NCI-H460 (cell line): Measurements from ENCODE around the gene DYTN. TPM values are rescaled to one million over a fixed set of nuclear protein-coding genes. Genes with fewer than 3 reads are reported as not detected.
A peak's percentile ranks its signal among the peaks of the same experiment; 100 is the strongest.
"Not testable (repeated sequence)": the region's sequence is repeated elsewhere in the genome, so short reads cannot be mapped to it uniquely, and the experiment has no call there.

Experiments used
- DNase-seq: peaks from one replicate; pipeline ENCODE4 v3.0.0-alpha.2; 2016; ENCODE audit warnings: low read depth; ENCODE audit errors: extremely low read depth
- polyA plus RNA-seq: library from polyadenylated mRNA; depleted of rRNA; stranded (reverse); fragments of >200 nt; gene quantifications from 2 replicates; pipeline ENCODE4 v1.2.3, GENCODE V29; 2014; cell fraction: nucleus; rRNA removed
- total RNA-seq: library from RNA; depleted of rRNA; stranded (reverse); fragments of >200 nt; shearing (Covaris generic); gene quantifications from 2 replicates; pipeline ENCODE4 v1.2.3, GENCODE V29; 2014; rRNA removed

Gene DYTN, protein sequence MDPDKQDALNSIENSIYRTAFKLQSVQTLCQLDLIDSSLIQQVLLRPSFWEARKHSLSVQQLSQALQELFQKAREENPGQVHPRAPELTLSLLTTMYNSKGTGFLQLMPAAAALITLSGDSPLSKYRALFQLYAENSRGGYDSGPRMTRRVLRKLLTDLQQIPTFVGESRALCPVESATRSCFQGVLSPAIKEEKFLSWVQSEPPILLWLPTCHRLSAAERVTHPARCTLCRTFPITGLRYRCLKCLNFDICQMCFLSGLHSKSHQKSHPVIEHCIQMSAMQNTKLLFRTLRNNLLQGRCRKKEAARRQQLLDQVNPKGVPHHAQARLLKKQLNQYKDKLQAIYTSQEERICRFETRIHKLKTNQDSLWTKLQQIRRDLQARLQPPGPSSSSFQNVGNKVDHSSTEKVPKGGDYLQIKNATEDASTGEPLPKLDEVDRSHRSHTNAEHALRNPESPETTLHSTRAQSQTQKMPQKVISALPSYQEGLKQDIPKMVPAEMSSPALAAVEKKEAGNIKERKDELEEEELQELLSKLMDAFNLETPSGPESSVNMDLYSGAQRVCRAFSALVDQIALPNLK
- total RNA-seq = not detected in 2 replicates
- not detected in 2 replicates for polyA plus RNA-seq

DNA sequence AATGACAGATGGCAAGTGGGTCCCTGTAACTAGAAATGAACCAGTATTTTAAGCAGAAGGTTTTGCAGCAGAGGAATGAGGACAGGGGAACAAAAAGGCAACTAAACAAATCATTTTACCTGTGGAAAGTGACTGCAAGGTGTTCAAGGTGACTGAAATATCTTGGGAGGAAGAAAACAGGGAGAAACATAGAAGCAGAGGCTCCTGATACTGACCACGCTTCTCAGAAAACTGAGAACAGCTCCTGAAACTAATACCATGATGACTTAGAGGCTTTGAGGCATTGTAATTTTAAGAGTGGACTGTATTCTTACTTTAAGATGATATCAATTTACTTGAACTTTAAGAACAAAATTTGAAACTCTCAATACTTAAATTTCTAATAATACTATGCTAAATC lies at the start of gene DYTN:
TSS of gene DYTN (minus strand) at position 101 of the 400 bp plus-strand sequence. CDS start 117 bp downstream, outside the sequence.
- DNase-seq = no peak

DNA sequence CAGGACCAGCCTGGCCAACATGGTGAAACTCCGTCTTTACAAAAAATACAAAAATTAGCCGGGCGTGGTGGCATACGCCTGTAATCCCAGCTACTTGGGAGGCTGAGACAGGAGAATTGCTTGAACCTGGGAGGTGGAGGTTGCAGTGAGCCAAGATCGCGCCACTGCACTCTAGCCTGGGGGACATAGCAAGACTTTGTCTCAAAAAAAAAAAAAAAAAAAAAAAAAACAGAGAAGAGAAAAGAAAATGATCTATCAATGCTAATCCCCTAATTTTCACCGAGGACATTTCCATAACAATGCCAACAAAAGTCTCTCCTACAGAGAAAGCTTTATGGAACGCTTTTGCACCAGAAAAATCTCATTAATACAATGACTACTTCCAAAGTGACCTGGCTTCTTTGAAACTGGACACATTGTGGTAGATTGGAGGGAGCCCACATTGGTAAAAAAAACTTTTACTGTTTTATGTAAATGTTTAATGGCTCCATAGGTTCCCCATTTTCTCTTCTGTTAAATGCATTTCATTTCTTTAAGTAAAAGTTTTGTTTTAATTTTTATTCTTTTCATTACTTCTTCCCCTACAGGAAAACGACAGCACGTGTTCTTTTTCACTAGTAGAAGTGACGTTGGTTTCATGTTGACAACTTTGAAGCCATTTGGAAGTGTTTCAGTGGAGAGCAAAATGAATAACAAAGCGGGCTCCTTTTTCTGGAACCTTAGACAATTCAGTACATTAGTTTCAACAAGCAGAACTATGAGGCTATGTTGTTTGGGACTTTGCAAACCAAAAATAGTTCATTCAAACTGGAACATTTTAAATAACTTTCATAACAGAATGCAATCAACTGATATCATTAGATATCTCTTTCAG lies 48.1 kb upstream of the DYTN start:
- DNase-seq = no peak

DNA sequence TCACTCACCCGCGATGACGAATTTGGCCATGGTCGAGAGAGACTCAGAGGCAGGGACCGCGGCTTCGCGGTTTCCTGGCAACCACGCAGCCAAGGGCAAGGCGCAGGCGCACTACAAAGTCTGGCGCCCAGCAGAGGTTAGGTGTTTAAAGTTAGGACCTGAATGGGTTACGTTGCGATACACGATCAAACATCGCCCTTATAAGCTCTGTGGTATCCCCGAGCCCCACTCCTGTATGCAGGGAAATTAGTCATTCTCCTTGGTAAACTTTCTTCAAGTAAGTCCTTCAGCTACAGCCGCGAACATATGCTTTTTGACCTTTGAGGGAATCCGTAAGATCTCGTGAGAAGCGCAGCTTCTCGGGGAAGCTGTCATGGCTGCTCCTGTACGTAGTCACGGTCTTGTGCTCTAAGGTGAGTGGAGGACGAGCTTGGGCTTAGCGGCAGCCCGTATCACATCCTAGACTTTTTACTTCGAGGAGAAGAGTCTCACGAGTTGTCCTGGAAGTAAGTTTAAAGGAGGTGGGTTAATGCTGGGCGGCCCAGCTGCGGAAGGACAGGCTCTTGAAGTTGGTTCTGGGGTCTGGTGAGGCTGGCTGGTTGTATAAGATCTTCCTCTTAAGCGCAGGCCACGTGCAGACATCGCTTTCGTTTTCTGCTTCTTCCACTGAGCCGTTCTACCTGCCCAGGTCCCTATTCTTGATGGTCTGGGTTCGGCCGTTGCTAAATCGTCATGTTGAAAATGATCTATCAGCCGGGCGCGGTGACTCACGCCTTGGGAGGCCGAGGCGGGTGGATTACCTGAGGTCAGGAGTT lies 47.3 kb upstream of the DYTN start, which contains the start of the genes FASTKD2 and MDH1B:
TSS of gene FASTKD2 (plus strand) at position 365 of the 815 bp plus-strand sequence. CDS start 1,088 bp downstream, outside the sequence.
TSS of gene MDH1B (minus strand) at position 87 of the 815 bp plus-strand sequence. CDS start at position 30, 57 bp downstream.
- peak; percentile 90 for DNase-seq

DNA sequence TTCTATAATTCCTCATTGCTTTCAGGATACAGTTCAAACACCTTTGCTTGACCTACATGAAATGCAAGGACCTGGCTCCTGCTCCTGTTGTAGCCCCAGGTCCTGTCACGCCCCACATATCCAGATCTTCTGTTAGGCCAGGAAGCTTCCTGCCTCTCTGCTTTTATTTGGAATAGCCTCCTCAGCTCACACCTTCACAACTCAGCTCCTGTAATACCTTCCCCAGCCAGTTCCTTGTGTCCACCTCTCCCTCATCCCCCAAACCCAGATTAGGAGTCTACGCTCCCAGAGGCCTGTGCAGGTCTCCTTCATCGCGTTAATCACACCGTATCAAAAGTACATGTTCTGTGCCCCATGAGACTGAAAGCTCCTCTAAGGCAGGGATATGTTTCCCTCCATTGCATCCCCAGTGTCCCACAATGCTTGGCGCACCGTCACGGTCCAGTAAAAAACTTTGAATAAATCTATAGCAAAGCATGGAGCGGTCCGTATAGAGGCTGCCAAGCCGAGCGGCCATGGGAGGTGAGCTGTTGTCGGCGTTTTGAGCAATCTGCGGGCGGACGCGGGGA lies 46.6 kb upstream of the DYTN start:
- no peak for DNase-seq

DNA sequence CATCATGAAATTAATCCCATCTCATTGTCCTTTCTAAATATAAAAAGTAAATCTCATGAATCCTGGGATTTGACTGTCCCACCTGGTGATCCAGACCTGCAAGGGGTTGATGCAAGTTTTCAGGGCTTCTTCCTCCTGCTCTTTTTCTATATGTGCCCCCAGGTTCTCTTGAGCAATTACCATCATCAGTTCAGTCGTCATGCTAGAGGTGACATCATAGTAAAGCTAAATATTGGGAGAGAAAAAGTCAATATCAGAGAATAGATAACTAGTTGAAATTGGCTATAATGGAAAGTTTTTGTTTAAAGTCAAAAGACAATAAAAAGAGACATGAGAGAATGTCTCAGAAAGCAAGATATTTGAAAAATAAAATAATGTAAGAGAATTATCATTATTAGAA lies 38.6 kb upstream of the DYTN start:
- DNase-seq = no peak

DNA sequence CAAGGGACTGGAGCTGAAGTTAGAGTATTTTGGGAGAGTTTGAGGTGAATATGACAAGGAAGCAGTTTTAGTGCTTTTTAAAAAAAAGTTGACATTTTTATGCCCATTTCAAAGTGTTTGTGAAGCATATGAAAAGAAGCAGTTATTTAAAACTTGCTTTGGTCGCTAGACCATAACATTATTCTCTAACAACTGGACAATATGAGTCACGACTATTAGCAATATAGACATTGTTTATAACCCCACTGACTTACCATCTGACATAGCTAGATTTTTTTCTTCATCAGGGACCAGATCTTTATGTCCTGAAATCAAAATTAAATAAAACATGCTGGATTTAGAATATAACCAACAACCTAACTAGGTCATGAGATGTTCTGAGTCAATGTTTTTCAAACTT lies 22.6 kb upstream of the DYTN start:
- DNase-seq = no peak

DNA sequence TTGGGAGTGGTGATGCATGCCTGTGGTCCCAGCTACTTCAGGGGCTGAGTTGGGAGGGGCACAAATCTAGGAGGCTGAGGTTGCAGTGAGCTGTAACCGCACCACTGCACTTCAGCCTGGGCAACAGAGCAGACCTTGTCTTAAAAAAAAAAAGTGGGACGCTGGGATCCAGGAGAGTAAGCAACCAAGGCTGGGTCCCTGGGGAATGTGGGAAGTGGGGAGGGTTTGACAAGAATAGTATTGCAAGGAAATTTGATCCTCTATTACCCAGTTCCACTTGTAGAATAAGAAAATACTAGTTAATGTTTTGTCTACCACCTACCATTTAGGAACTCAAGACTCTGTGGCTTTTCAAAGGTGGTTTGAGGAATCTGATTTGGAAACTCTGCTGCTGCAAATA lies 21.1 kb upstream of the DYTN start:
- no peak for DNase-seq

DNA sequence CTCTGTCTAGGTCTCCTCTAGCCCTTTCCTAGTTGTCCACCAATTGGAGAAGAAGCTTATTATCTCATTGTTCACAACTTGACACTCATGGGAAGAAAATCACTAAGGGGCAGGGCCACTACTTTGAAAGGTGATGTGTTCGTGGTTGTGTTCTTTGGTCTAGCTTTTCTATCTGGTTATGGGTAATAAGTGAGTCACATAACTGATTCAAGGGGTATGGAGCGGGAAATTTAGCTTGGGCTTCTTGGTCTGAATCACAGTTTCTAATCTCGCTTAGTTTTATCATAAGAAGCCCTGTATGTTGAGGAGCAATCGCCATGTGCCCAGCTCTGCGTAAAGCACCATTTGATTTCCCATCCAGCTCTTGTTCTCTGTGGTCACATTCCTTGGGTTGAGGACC lies 18.7 kb upstream of the DYTN start:
- DNase-seq = no peak

DNA sequence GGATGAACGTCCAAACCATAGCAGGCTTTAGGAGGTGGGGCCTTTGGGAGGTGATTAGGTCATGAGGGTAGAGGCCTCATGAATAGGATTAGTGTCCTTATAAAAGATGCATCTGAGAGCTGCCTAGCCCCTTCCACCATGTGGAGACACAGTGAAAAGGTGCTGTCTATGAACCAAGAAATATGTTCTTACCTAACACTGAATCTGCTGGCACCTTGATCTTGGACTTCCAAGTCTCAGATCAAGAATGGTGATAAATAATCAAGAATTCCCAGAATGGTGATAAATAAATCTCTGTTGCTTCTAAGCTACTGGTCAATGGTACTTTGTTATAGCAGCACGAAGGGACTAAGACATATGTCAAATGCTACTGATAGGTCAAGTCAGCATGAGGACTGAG lies 15.1 kb upstream of the DYTN start:
- no peak for DNase-seq

DNA sequence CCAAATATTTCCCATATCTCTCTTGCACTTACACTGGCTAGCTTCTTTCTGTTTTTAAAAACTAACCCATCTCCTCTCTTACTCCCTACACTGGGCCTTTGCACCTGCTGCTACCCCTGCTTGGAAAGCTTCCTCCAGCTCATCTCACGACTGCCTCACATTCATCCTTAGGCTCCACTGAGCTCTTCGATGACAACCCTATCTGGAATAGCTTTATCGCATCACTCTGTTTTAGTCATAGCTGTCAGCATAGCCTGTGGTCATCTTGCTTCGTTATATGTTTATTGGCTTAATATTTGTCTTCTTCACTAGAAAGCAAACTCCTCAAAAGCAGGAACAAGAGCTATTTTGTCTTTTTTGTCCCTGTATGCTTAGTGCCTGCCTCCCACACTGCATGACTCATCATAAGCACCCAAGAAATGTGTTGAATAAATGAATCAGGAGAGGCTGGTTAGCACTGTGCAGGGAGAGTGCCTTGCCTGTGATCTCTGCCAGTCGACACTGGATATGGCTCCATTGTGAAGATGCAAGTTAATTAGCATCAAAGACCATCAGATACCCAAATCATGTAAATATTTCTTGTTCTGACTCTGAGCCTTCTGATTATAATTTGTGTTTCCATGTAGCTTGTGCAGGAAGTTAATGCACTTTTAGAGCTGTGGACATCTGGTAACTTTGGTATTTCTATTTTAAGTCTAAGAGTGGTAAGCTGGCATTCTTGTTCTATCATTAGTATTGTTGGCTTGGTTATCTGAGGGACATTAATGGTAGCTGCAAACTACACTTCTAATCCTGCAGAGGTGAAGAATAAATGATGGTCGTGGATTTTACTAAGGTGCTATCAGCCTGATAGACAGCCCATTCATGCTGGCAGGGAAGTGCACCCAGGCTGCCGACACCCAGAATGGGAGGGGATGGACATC lies 10.3 kb upstream of the DYTN start:
- DNase-seq = no peak

DNA sequence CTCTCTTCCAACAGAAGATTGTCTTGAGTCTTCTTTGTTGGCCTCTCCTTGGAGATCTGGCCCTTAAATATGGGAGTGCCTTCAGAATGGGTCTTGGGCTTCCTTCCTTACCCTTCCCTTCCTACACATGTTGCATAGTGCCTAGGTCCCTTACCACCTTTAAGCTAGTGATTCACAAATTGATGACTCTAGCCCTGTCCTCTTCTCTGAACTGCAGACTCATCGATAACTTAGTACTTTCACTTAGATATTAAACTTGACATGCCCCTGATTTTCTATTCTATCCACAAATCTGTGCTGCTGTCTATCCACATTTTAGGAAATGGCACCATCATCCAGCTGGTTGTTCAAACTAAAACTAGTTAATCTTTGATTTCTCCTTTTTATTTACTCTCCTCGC lies 9.1 kb upstream of the DYTN start:
- DNase-seq = no peak

DNA sequence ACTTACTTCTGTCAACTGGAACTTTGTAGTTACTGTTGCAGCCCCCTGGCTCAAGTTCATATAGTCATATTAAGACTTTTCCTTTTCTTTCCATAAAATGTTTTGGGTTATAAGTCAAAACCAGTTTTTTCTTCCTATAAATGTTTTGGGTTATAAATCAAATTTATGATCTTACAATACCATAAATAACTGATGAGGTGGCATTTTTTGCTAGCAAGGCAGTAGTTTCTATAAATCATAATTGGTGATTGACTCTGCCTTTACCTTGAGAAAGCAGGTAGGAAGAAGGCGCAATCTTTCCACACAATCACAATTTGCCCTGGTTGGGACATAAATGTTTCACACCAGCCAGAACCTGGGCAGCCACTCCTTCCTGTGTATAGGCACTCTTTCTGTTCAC lies 5.1 kb upstream of the DYTN start:
- DNase-seq = no peak

DNA sequence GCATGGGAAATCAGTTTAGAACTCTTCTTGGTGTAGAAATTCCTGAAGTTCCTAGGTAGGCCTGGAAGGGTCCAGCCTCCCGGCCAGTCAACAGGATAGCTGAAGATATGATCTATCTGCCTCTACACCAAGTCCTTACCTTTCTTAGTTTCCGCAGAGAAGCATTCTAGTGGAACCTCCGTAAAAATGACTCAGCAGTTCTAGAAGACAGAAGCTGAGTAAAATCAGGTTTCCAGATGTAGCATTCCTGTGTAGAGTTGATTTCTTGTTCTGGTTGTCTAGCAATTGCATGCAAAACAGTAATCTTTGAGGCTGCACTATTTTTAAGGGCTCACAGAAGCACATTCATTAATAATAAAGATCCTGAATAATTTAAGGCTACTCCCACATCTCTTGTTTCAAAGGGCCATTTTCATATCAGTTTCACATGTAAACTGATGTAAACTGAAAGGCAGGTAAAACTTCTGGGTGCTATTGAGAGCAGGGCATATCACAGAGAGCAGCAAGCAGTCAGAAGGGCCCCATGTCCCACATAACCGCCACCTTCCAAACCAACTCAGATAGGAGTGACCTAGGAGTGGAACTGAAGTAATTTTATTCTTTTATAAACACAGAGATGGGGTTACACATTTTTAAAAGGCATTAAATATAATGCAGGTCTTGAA lies 3.2 kb upstream of the DYTN start:
- DNase-seq = no peak

DNA sequence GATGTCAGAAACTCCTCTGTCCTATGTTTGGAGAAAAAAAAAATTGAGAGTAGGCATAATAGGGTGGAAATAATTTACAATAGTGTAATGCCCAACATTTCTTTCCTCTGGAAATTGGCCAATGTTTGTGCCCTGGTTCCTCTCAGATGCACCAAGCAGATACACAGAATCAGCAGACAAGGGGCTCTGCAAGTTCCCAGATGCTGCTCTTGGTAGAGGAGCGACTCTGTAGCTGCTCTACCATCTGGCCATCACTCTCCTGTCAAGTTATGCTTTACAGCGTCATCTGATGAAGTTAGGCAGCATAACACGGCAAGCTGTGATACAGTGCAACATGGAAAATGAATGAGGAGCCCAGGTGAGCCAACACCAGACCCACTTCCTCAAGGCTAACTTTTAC lies 1.6 kb downstream of the DYTN start:
- no peak for DNase-seq

DNA sequence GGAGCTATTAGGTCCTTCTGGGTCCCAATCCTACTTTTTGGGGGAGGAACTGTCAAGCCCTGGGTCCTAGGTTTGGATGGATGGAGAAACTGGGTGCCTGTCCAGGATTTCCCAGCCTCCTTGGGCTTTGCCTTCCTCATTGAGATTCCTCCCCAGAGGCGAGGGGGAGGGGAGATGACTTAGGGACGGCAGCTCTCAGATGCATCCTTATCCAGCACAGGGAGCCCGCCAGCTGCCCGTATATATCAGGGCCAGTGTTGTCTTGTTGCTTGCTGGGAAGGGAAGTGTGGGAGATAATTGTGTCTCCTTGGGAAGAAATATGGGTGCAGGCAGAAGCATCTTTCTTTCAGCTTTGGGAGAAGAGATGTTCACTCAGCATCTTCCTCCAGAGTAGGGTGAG lies 3.0 kb downstream of the DYTN start:
- not testable (repeated sequence) for DNase-seq

DNA sequence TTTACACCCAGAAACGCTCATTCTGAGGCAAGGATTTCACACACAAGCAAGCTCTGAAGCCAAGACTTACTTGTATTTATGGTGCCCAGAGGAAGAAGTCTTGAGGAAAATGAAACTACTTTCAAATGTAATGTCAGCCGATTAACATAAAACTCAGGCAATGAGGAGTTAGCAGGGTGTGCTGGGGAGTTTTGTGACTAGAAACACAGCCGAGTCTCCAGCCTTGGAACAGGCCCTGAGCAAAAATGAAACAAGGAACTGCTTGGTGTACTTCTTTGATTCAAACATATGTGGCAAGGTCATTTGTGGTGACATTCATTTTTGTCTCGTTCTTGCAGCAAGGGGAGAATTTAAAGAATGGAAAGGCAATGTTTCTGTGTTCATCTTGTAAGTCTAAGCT lies 4.5 kb downstream of the DYTN start:
- DNase-seq = no peak

DNA sequence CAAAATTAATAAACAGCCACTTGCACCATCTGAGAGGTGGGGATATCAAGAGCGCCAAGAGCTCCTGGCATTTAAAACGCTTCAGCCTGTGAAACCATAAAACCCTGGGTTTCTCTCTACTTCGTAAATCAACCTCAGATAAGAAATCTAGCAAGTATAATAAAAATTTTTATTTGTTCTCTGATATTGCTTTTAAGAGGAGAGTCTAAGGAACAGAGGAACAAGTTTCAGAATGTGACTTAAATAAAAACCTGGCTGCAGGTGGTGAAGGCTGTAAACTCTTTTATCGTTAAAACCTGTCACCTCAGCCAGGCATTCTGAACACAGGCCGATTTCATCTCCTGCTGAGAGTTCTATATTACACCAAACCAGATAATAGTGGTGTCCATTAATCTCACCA lies 9.9 kb downstream of the DYTN start:
- no peak for DNase-seq

DNA sequence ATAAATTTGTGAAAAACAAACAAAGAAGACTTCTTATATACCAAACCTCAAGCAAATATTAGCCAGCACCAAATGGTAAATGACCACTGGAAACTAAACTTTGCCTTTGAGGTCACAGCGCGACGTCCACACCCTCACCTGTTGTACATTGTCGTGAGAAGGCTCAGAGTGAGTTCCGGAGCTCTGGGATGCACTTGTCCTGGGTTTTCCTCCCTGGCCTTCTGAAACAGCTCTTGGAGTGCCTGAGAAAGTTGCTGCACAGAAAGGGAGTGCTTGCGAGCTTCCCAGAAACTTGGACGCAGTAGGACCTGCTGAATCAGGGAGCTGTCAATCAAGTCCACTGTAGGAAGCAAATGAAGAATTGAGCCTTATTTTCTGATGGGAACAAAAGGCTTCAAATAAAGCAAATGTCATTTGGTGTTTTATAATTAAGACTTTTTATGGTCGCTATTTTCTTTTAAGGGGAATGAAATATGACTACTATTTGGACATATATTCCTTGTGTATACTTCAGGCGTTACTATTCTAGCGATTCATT lies 11.0 kb downstream of the DYTN start:
- DNase-seq = no peak
